Muscle layer of colon (tissue), 2 donors: ENCODE data around the gene UBE3A.

Experiments
- H3K27ac ChIP-seq: one replicate; pipeline ENCODE4 v1.7.0; 2013; ENCODE audit warnings: low read depth, mild to moderate bottlenecking, low read length, moderate library complexity
- H3K27me3 ChIP-seq, 2 donors: one replicate each; pipeline ENCODE4 v1.7.0; 2013; ENCODE audit warnings: low read length in 2 of 2, mild to moderate bottlenecking in 2 of 2; ENCODE audit not compliant: insufficient read depth in 2 of 2, control insufficient read depth in 1 of 2
- H3K36me3 ChIP-seq: one replicate; pipeline ENCODE4 v1.7.0; 2013; ENCODE audit warnings: mild to moderate bottlenecking, low read length; ENCODE audit not compliant: insufficient read depth
- H3K4me1 ChIP-seq: one replicate; pipeline ENCODE4 v1.7.0; 2013; ENCODE audit warnings: mild to moderate bottlenecking, low read length; ENCODE audit not compliant: insufficient read depth
- H3K4me3 ChIP-seq, 2 donors: one replicate each; pipeline ENCODE4 v1.7.0; 2013; ENCODE audit warnings: low read length in 2 of 2, low read depth in 1 of 2, mild to moderate bottlenecking in 1 of 2, moderate library complexity in 1 of 2
- H3K9ac ChIP-seq: one replicate; pipeline ENCODE4 v1.7.0; 2013; ENCODE audit warnings: low read length
- H3K9me3 ChIP-seq: one replicate; pipeline ENCODE4 v1.7.0; 2013; ENCODE audit warnings: mild to moderate bottlenecking, low read length
- donor health status: abdominal sarcoma.
- donor health status: Adenocarcinoma of cecum.

The UBE3A gene

DNA sequence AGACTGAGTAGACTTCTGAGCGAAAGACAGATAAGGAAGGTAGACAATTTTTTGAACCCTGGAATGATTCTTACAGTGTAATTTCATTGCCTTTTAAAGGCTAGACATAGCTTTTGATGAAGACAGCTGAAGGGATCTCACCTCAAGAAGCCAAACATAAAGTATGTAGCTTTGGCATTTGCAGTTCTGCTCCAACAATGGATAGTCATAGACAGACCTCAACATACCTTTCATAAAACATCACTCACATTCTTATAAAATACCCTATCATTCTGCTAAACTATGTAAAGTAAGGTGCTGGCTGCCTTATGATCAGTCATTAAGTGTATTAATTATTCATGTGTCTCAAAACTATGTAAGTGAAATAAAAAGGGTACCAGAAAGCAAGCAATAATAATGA lies 70.0 kb downstream of the UBE3A start:
- Histone ChIP-seq H3K27me3 (no peaks in the 10 kb centered on the region), H3K36me3 (peaks cover 16% of the 10 kb centered on the region), H3K4me3 (no peak overlapping the region)

GRCh38 chr15:25366058-25366457 lies 72.8 kb downstream of the UBE3A start:
- Histone ChIP-seq H3K27me3 (no peaks in the 10 kb centered on the region), H3K27ac (no peak overlapping the region), H3K9me3 (no peaks in the 10 kb centered on the region), H3K4me1 (no peaks in the 10 kb centered on the region), H3K36me3 (peaks cover 2% of the 10 kb centered on the region), H3K4me3 (no peak overlapping the region), H3K9ac (no peak overlapping the region)

More for the DNA sequence above, 70.0 kb downstream of the UBE3A start:
- H3K27ac ChIP-seq, result no peak overlapping the region
- no peaks in the 10 kb centered on the region for H3K9me3 ChIP-seq
- no peaks in the 10 kb centered on the region for H3K4me1 ChIP-seq
- H3K9ac ChIP-seq, result no peak overlapping the region

- Histone ChIP-seq H3K36me3 (peaks cover 12% of the 10 kb centered on the region), H3K4me3 (no peak overlapping the region), H3K4me1 (no peaks in the 10 kb centered on the region), H3K27ac (no peak overlapping the region), H3K27me3 (no peaks in the 10 kb centered on the region), H3K9me3 (no peaks in the 10 kb centered on the region), H3K9ac (no peak overlapping the region)
Observed at GRCh38 chr15:25362545-25362944, 76.3 kb downstream of the UBE3A start.

GRCh38 chr15:25347707-25348106 lies 91.1 kb downstream of the UBE3A start:
- Histone ChIP-seq H3K9me3 (no peaks in the 10 kb centered on the region), H3K4me1 (peaks cover 4% of the 10 kb centered on the region), H3K27me3 (no peaks in the 10 kb centered on the region), H3K9ac (no peak overlapping the region), H3K4me3 (no peak overlapping the region), H3K27ac (no peak overlapping the region), H3K36me3 (peaks cover 7% of the 10 kb centered on the region)

DNA sequence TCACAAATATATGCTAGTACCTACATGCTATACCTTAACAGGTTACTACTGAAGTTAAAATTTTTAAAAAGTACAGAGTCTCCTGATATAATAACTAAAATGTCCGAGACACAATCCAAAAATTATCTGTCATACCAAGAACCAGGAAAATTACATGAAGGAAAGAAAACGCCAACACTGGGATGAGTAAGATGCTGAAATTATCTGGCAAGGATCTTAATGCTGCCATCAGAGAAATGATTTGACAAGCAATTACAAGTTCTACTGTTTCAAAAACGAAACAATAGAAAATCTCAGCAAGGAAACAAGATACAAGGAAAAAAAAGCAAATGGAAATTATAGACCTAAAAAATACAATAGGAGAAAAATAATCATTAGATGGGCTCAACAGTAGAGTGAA lies 92.5 kb downstream of the UBE3A start:
- no peaks in the 10 kb centered on the region for H3K27me3 ChIP-seq
- H3K9me3 ChIP-seq, result no peaks in the 10 kb centered on the region
- H3K9ac ChIP-seq, result no peak overlapping the region
- peaks cover 4% of the 10 kb centered on the region for H3K4me1 ChIP-seq
- no peak overlapping the region for H3K27ac ChIP-seq
- H3K36me3 ChIP-seq, result peaks cover 9% of the 10 kb centered on the region
- H3K4me3 ChIP-seq, result no peak overlapping the region

GRCh38 chr15:25345943-25346342 lies 92.9 kb downstream of the UBE3A start:
- Histone ChIP-seq H3K4me3 (no peak overlapping the region), H3K27ac (no peak overlapping the region)

GRCh38 chr15:25342629-25343028 lies 96.2 kb downstream of the UBE3A start:
- H3K36me3 ChIP-seq, result peaks cover 18% of the 10 kb centered on the region
- no peak overlapping the region for H3K27ac ChIP-seq
- H3K9ac ChIP-seq, result no peak overlapping the region
- H3K4me1 ChIP-seq, result peaks cover 4% of the 10 kb centered on the region
- H3K9me3 ChIP-seq, result no peaks in the 10 kb centered on the region
- H3K27me3 ChIP-seq, result no peaks in the 10 kb centered on the region
- H3K4me3 ChIP-seq, result no peak overlapping the region

More at GRCh38 chr15:25345943-25346342, 92.9 kb downstream of the UBE3A start:
- Histone ChIP-seq H3K27me3 (no peaks in the 10 kb centered on the region), H3K36me3 (peaks cover 9% of the 10 kb centered on the region), H3K4me1 (peaks cover 4% of the 10 kb centered on the region), H3K9me3 (no peaks in the 10 kb centered on the region), H3K9ac (no peak overlapping the region)

DNA sequence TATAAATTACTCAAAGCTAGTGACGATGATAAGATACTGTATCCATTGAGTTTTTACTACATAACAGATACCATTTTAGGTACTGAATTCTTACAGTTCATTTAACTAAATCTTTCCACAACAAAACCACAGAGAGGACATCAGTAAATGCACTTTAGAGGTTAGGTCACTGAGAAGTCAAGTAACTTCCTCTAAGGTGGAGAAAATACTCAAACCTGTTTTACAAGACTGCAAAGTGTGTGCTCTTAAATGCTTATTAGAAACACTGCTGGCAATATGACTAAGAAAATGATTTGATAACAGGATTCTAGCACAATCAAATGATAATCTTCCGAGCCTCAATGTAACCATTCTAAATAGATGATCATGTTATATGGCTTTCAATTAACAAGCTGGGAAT lies 99.4 kb downstream of the UBE3A start:
- no peaks in the 10 kb centered on the region for H3K9me3 ChIP-seq
- no peaks in the 10 kb centered on the region for H3K27me3 ChIP-seq
- H3K36me3 ChIP-seq, result peaks cover 27% of the 10 kb centered on the region
- H3K9ac ChIP-seq, result no peak overlapping the region
- H3K4me1 ChIP-seq, result no peaks in the 10 kb centered on the region
- no peak overlapping the region for H3K27ac ChIP-seq
- no peak overlapping the region for H3K4me3 ChIP-seq

DNA sequence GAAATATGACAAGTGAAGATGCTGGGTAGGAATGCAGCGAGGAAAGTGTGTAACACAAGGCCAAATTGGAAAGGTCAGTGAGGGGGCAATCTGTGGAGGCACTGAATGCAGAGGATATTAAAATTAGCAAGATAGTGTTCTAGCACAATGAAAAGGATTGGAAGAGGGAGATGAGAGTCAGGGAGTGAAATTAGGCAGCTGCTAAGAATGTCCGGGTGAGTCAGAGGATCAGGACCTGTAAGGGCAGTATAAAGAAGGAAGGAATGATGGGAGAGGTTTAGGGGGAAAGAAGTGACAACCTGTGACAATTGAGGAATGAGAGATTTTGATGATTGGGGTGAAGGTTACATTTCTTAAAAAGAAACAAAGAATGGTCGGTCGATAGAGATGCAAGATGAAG lies 103.5 kb downstream of the UBE3A start:
- H3K4me1 ChIP-seq, result no peaks in the 10 kb centered on the region
- H3K36me3 ChIP-seq, result peaks cover 27% of the 10 kb centered on the region
- H3K9ac ChIP-seq, result no peak overlapping the region
- no peak overlapping the region for H3K4me3 ChIP-seq
- no peak overlapping the region for H3K27ac ChIP-seq
- H3K9me3 ChIP-seq, result no peaks in the 10 kb centered on the region
- no peaks in the 10 kb centered on the region for H3K27me3 ChIP-seq

DNA sequence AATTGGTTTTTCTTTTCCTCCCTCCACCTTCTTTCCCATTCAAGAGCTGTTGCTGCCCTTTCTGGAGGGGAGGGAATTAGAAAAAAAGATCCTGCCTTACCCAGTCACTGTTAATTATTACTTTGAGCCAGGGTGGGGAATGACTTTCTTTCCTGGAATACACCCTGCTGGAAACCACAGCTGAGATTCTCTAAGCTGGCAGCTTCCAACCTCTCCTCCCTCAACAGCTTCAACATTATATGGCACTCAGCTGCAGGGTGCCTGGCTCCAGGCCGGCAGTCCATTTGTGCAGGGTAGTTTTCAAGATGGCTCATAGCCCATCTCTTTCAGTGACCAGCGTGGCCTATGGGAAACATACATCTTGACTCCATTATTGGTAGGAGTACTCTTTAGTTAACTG lies 105.8 kb downstream of the UBE3A start:
- Histone ChIP-seq H3K4me1 (no peaks in the 10 kb centered on the region), H3K4me3 (no peak overlapping the region), H3K9me3 (no peaks in the 10 kb centered on the region), H3K9ac (no peak overlapping the region), H3K36me3 (peaks cover 15% of the 10 kb centered on the region), H3K27ac (no peak overlapping the region), H3K27me3 (no peaks in the 10 kb centered on the region)

- Histone ChIP-seq H3K4me3 (no peak overlapping the region), H3K9ac (no peak overlapping the region), H3K4me1 (no peaks in the 10 kb centered on the region), H3K36me3 (peaks cover 8% of the 10 kb centered on the region), H3K27ac (no peak overlapping the region), H3K9me3 (no peaks in the 10 kb centered on the region), H3K27me3 (no peaks in the 10 kb centered on the region)
Observed at GRCh38 chr15:25332306-25332705, 106.5 kb downstream of the UBE3A start.

GRCh38 chr15:25331860-25332259 lies 107.0 kb downstream of the UBE3A start:
- Histone ChIP-seq H3K27me3 (no peaks in the 10 kb centered on the region), H3K27ac (no peak overlapping the region), H3K4me3 (no peak overlapping the region)

More at GRCh38 chr15:25331860-25332259, 107.0 kb downstream of the UBE3A start:
- no peaks in the 10 kb centered on the region for H3K9me3 ChIP-seq
- H3K4me1 ChIP-seq, result no peaks in the 10 kb centered on the region
- peaks cover 6% of the 10 kb centered on the region for H3K36me3 ChIP-seq
- no peak overlapping the region for H3K9ac ChIP-seq
